Body of pancreas (tissue), 4 donors: Measurements from ENCODE around the gene FBLN2. TPM values are rescaled to one million over a fixed set of nuclear protein-coding genes. Genes with fewer than 3 reads are reported as not detected.

ENCODE experiments used
- ATAC-seq: fragments of 150-250 bp; one replicate; pipeline ENCODE4 v1.9.1; 2016
- DNase-seq, 4 donors: peaks; one replicate each; pipeline ENCODE4 v3.0.0-alpha.2; 2019
- H3K27ac ChIP-seq, 4 donors: fragments of 200-600 bp; sonication (generic); 1 replicate in 3 of 4; 2 replicates in 1 of 4; pipeline versions ENCODE4 v1.5.1 to v1.6.1; 2016 to 2019; ENCODE audit warnings: mild to moderate bottlenecking in 1 of 4, mixed read lengths in 1 of 4, moderate library complexity in 1 of 4
- H3K27me3 ChIP-seq, 2 donors: fragments of 200-600 bp; sonication (generic); one replicate each; pipeline ENCODE4 v1.6.0; 2016; ENCODE audit warnings: mild to moderate bottlenecking in 1 of 2
- H3K36me3 ChIP-seq, 2 donors: fragments of 200-600 bp; sonication (generic); replicated peaks in 1 of 2; 2 replicates each; pipeline ENCODE4 v1.5.1; 2016; ENCODE audit warnings: low read depth in 2 of 2; ENCODE audit not compliant: insufficient read depth in 1 of 2
- H3K4me1 ChIP-seq: fragments of 200-600 bp; sonication (generic); one replicate; pipeline ENCODE4 v1.6.0; 2016
- H3K4me3 ChIP-seq, 2 donors: fragments of 200-600 bp; sonication (generic); 1 replicate in 1 of 2; 2 replicates in 1 of 2; pipeline ENCODE4 v1.5.1; 2016 to 2019
- H3K9me3 ChIP-seq, 3 donors: fragments of 200-600 bp; sonication (generic); 1 replicate in 2 of 3; 2 replicates in 1 of 3; pipeline ENCODE4 v1.5.1; 2016
- CTCF ChIP-seq, 7 experiments: fragments of 450-650 bp in 4 of 7; fragments of 200-600 bp in 3 of 7; sonication (generic) in 3 of 7; IDR thresholded peaks; one replicate each; pipeline ENCODE4 v1.5.1; 2016 to 2019; ENCODE audit warnings: antibody characterized with exemption in 7 of 7
- POLR2A ChIP-seq, 3 donors: fragments of 450-650 bp; IDR thresholded peaks; one replicate each; pipeline ENCODE4 v1.6.1; 2016; ENCODE audit warnings: antibody characterized with exemption in 3 of 3, mild to moderate bottlenecking in 2 of 3
- WGBS, 2 donors: methylation state at CpG; one replicate each; pipeline ENCODE4 v1.1.5; 2017; 5-methylcytosine and 5-hydroxymethylcytosine counted together
- intact Hi-C: fragments of 100-400 bp; cut with DNase I; formaldehyde crosslinking; loops from one replicate; pipeline ENCODE4 v1.15.1; 2023
- total RNA-seq, 2 donors: library from RNA; depleted of rRNA; stranded (reverse); fragments of >200 nt; gene quantifications; one replicate each; pipeline ENCODE4 v1.1.0, GENCODE V29; 2016

Gene FBLN2
- total RNA-seq, 2 donors from 2014 or later, result 18.9 to 54.7 TPM

GRCh38 chr3:13670292-13670691, 121.4 kb downstream of the FBLN2 start:
- Histone ChIP-seq H3K27me3 (peaks cover 0 to 8% of the 10 kb centered on the region in 2 donors), H3K27ac (no peak overlapping the region), H3K4me1 (peaks cover 7% of the 10 kb centered on the region), H3K9me3 (no peaks in the 10 kb centered on the region), H3K36me3 (no peaks in the 10 kb centered on the region), H3K4me3 (no peak overlapping the region)
- intact Hi-C loops, result no loop called here
- ATAC-seq, result no peak
- no peak for TF ChIP-seq POLR2A (IDR thresholded peaks at IDR 0.05)
- no peak for TF ChIP-seq CTCF (IDR thresholded peaks at IDR 0.05)
- 68 to 75% methylated on average over 4 of the region's 4 CpGs for WGBS, 2 donors
- no peak for DNase-seq

- no peaks in the 10 kb centered on the region for H3K27me3 ChIP-seq
Measured at GRCh38 chr3:13671482-13672233, 122.7 kb downstream of the FBLN2 start.

GRCh38 chr3:13673207-13673606, 124.3 kb downstream of the FBLN2 start:
- no peaks in the 10 kb centered on the region for H3K27me3 ChIP-seq
- 73 to 78% methylated on average over 6 of the region's 6 CpGs for WGBS, 2 donors
- no peak overlapping the region for H3K4me3 ChIP-seq
- H3K27ac ChIP-seq, result no peak overlapping the region
- H3K4me1 ChIP-seq, result no peaks in the 10 kb centered on the region
- no peaks in the 10 kb centered on the region for H3K36me3 ChIP-seq
- intact Hi-C loops, result no loop called here
- ATAC-seq (no peak), DNase-seq (no peak)
- no peaks in the 10 kb centered on the region for H3K9me3 ChIP-seq
- TF ChIP-seq POLR2A (IDR thresholded peaks at IDR 0.05) (no peak), CTCF (IDR thresholded peaks at IDR 0.05) (no peak)

More at GRCh38 chr3:13671482-13672233, 122.7 kb downstream of the FBLN2 start:
- ATAC-seq (no peak), DNase-seq (no peak)
- H3K36me3 ChIP-seq, result no peaks in the 10 kb centered on the region
- no peak for TF ChIP-seq CTCF (IDR thresholded peaks at IDR 0.05)
- no peak for TF ChIP-seq POLR2A (IDR thresholded peaks at IDR 0.05)
- WGBS, 2 donors, result 54 to 57% methylated on average over 10 of the region's 10 CpGs
- no peaks in the 10 kb centered on the region for H3K9me3 ChIP-seq
- no peak overlapping the region for H3K27ac ChIP-seq
- no peaks in the 10 kb centered on the region for H3K4me1 ChIP-seq
- no peak overlapping the region for H3K4me3 ChIP-seq
- intact Hi-C loops, result no loop called here

- H3K4me3 ChIP-seq, result no peak overlapping the region
- TF ChIP-seq CTCF (IDR thresholded peaks at IDR 0.05) (no peak), POLR2A (IDR thresholded peaks at IDR 0.05) (no peak)
- DNase-seq (no peak), ATAC-seq (no peak)
- H3K36me3 ChIP-seq, result no peaks in the 10 kb centered on the region
- H3K4me1 ChIP-seq, result no peaks in the 10 kb centered on the region
- intact Hi-C loops, result no loop called here
- H3K9me3 ChIP-seq, result no peaks in the 10 kb centered on the region
- 34 to 36% methylated on average over 10 of the region's 10 CpGs for WGBS, 2 donors
- no peaks in the 10 kb centered on the region for H3K27me3 ChIP-seq
- H3K27ac ChIP-seq, result no peak overlapping the region
Measured at GRCh38 chr3:13674538-13675185, 125.7 kb downstream of the FBLN2 start.
